Panc1 (cell line): Measurements from ENCODE around the gene LY6G5B.

ENCODE experiments used
- CTCF ChIP-seq: fragments of 450-650 bp; IDR thresholded peaks from 2 replicates; pipeline ENCODE4 v1.5.1; 2017; ENCODE audit warnings: mild to moderate bottlenecking
- POLR2AphosphoS5 ChIP-seq: IDR thresholded peaks from 2 replicates; pipeline ENCODE4 v1.6.1; 2012; ENCODE audit warnings: mild to moderate bottlenecking, low read depth, low read length, moderate library complexity
- REST ChIP-seq, 2 experiments: IDR thresholded peaks; 2 replicates each; pipeline ENCODE4 v1.6.1; 2011 to 2012; ENCODE audit warnings: low read depth in 2 of 2, control low read depth in 1 of 2, low read length in 1 of 2, mild to moderate bottlenecking in 1 of 2, moderate library complexity in 1 of 2; ENCODE audit not compliant: insufficient read depth in 1 of 2

GRCh38 chr6:31713465-31713864 lies 43.7 kb downstream of the LY6G5B start:
- TF ChIP-seq CTCF (no peak), POLR2AphosphoS5 (no peak), REST (IDR thresholded peaks at IDR 0.05; ENCODE audit: insufficient read depth in 1 of 2, low read depth in 2 of 2, low read length in 1 of 2) (no peak)
